Stimulated activated naive CD8-positive, alpha-beta T cell treated with anti-CD3 and anti-CD28 coated beads, Interleukin-15, amount 100 ng/mL, for 72 hours (primary cell): ENCODE data around the gene H6PD.

Experiments
- ATAC-seq: fragments of 150-1000 bp; cut with Tn5 transposase; 2 replicates; pipeline ENCODE4 v1.10.0; 2021; ENCODE audit warnings: mild to moderate bottlenecking, moderate library complexity
- DNase-seq, 2 donors: peaks; one replicate each; pipeline ENCODE4 v3.0.0; 2021 to 2022
- H3K27ac Mint-ChIP-seq, 2 donors: one replicate each; pipeline ENCODE4 v1.8.0; 2022; ENCODE audit warnings: mild to moderate bottlenecking in 2 of 2, mixed read lengths in 2 of 2, moderate library complexity in 2 of 2
- H3K27me3 Mint-ChIP-seq: one replicate; pipeline ENCODE4 v1.8.0; 2022; ENCODE audit warnings: mixed read lengths
- H3K4me1 Mint-ChIP-seq: one replicate; pipeline ENCODE4 v1.8.0; 2022; ENCODE audit warnings: mild to moderate bottlenecking, mixed read lengths
- H3K4me3 Mint-ChIP-seq, 2 donors: one replicate each; pipeline ENCODE4 v1.8.0; 2022; ENCODE audit warnings: mild to moderate bottlenecking in 2 of 2, mixed read lengths in 2 of 2, moderate library complexity in 1 of 2
- H3K9me3 Mint-ChIP-seq, 2 donors: one replicate each; pipeline ENCODE4 v1.8.0; 2022; ENCODE audit warnings: mixed read lengths in 2 of 2

The H6PD gene

GRCh38 chr1:9271861-9272595 lies 37.5 kb downstream of the H6PD start:
- no peak for ATAC-seq
- peaks cover 21% of the 10 kb centered on the region for H3K4me1 Mint-ChIP-seq
- H3K4me3 Mint-ChIP-seq, result no peak overlapping the region
- no peak overlapping the region for H3K27ac Mint-ChIP-seq
- H3K9me3 Mint-ChIP-seq, result no peaks in the 10 kb centered on the region
- no peaks in the 10 kb centered on the region for H3K27me3 Mint-ChIP-seq
- no peak for DNase-seq

GRCh38 chr1:9273177-9273576 lies 38.6 kb downstream of the H6PD start:
- H3K27me3 Mint-ChIP-seq, result no peaks in the 10 kb centered on the region
- no peak overlapping the region for H3K4me3 Mint-ChIP-seq
- H3K9me3 Mint-ChIP-seq, result no peaks in the 10 kb centered on the region
- ATAC-seq (no peak), DNase-seq (no peak)
- H3K4me1 Mint-ChIP-seq, result peaks cover 17% of the 10 kb centered on the region
- H3K27ac Mint-ChIP-seq, result no peak overlapping the region

GRCh38 chr1:9275161-9275560 lies 40.6 kb downstream of the H6PD start:
- peak overlapping the region in 1 of 2 donors; percentile 7 for H3K4me3 Mint-ChIP-seq
- H3K4me1 Mint-ChIP-seq, result peaks cover 36% of the 10 kb centered on the region
- no peak for DNase-seq
- peak; percentile 21 for ATAC-seq
- no peaks in the 10 kb centered on the region for H3K9me3 Mint-ChIP-seq
- no peaks in the 10 kb centered on the region for H3K27me3 Mint-ChIP-seq
- H3K27ac Mint-ChIP-seq, result peak overlapping the region in 1 of 2 donors; percentile 28

GRCh38 chr1:9275567-9276034 lies 41.0 kb downstream of the H6PD start:
- peak overlapping the region in 1 of 2 donors; percentile 28 for H3K27ac Mint-ChIP-seq
- H3K4me1 Mint-ChIP-seq, result peaks cover 41% of the 10 kb centered on the region
- peak overlapping the region; percentile 7 to 9 for H3K4me3 Mint-ChIP-seq
- peaks cover 3% of the 10 kb centered on the region for H3K27me3 Mint-ChIP-seq
- DNase-seq (peak; percentile 75 to 84), ATAC-seq (peak; percentile 93)
- H3K9me3 Mint-ChIP-seq, result no peaks in the 10 kb centered on the region

- Mint-ChIP-seq H3K27me3 (peaks cover 18% of the 10 kb centered on the region), H3K9me3 (no peaks in the 10 kb centered on the region), H3K27ac (no peak overlapping the region), H3K4me3 (no peak overlapping the region), H3K4me1 (peaks cover 64% of the 10 kb centered on the region)
- DNase-seq, result no peak
- ATAC-seq, result no peak
Measured at GRCh38 chr1:9278116-9278515, 43.5 kb downstream of the H6PD start.

GRCh38 chr1:9278585-9279153 lies 44.1 kb downstream of the H6PD start:
- DNase-seq (no peak), ATAC-seq (no peak)
- H3K27me3 Mint-ChIP-seq, result peaks cover 18% of the 10 kb centered on the region
- H3K27ac Mint-ChIP-seq, result no peak overlapping the region
- no peaks in the 10 kb centered on the region for H3K9me3 Mint-ChIP-seq
- H3K4me1 Mint-ChIP-seq, result peaks cover 69% of the 10 kb centered on the region
- no peak overlapping the region for H3K4me3 Mint-ChIP-seq

GRCh38 chr1:9279172-9279840 lies 44.7 kb downstream of the H6PD start:
- Mint-ChIP-seq H3K4me1 (peaks cover 76% of the 10 kb centered on the region), H3K27me3 (peaks cover 18% of the 10 kb centered on the region), H3K9me3 (no peaks in the 10 kb centered on the region), H3K27ac (no peak overlapping the region), H3K4me3 (peak overlapping the region; percentile 4 to 25)
- DNase-seq (peak in 1 of 2 donors; percentile 43), ATAC-seq (no peak)

GRCh38 chr1:9280015-9280860 lies 45.7 kb downstream of the H6PD start:
- peak; percentile 55 to 69 for DNase-seq
- Mint-ChIP-seq H3K9me3 (peaks cover 0 to 6% of the 10 kb centered on the region in 2 donors), H3K27ac (peak overlapping the region; percentile 27 to 67), H3K4me3 (peak overlapping the region; percentile 64 to 68), H3K4me1 (peaks cover 73% of the 10 kb centered on the region), H3K27me3 (peaks cover 18% of the 10 kb centered on the region)
- ATAC-seq, result peak; percentile 79

GRCh38 chr1:9281071-9281827 lies 46.7 kb downstream of the H6PD start:
- DNase-seq, result no peak
- Mint-ChIP-seq H3K4me3 (peak overlapping the region in 1 of 2 donors; percentile 64), H3K27me3 (peaks cover 18% of the 10 kb centered on the region), H3K4me1 (peaks cover 67% of the 10 kb centered on the region), H3K27ac (no peak overlapping the region), H3K9me3 (peaks cover 3 to 9% of the 10 kb centered on the region in 2 donors)
- ATAC-seq, result no peak

GRCh38 chr1:9281908-9282695 lies 47.5 kb downstream of the H6PD start:
- no peak for DNase-seq
- peak overlapping the region in 1 of 2 donors; percentile 72 for H3K27ac Mint-ChIP-seq

GRCh38 chr1:9282696-9282955 lies 48.1 kb downstream of the H6PD start:
- no peak for ATAC-seq
- peaks cover 18% of the 10 kb centered on the region for H3K27me3 Mint-ChIP-seq
- peaks cover 5 to 21% of the 10 kb centered on the region in 2 donors for H3K9me3 Mint-ChIP-seq
- DNase-seq, result no peak
- H3K4me3 Mint-ChIP-seq, result no peak overlapping the region
- peak overlapping the region in 1 of 2 donors; percentile 72 for H3K27ac Mint-ChIP-seq
- H3K4me1 Mint-ChIP-seq, result peaks cover 69% of the 10 kb centered on the region

More at GRCh38 chr1:9281908-9282695, 47.5 kb downstream of the H6PD start:
- H3K9me3 Mint-ChIP-seq, result peaks cover 5 to 17% of the 10 kb centered on the region in 2 donors
- ATAC-seq, result no peak
- no peak overlapping the region for H3K4me3 Mint-ChIP-seq
- H3K4me1 Mint-ChIP-seq, result peaks cover 69% of the 10 kb centered on the region
- H3K27me3 Mint-ChIP-seq, result peaks cover 18% of the 10 kb centered on the region

- no peak for DNase-seq
- Mint-ChIP-seq H3K27me3 (peaks cover 18% of the 10 kb centered on the region), H3K9me3 (peaks cover 9 to 34% of the 10 kb centered on the region in 2 donors), H3K27ac (no peak overlapping the region), H3K4me3 (no peak overlapping the region), H3K4me1 (peaks cover 61% of the 10 kb centered on the region)
- ATAC-seq, result no peak
Measured at GRCh38 chr1:9284061-9284460, 49.5 kb downstream of the H6PD start.

GRCh38 chr1:9286556-9286955 lies 52.0 kb downstream of the H6PD start:
- ATAC-seq, result no peak
- no peak for DNase-seq
- H3K4me1 Mint-ChIP-seq, result peaks cover 36% of the 10 kb centered on the region
- no peak overlapping the region for H3K4me3 Mint-ChIP-seq
- H3K9me3 Mint-ChIP-seq, result peaks cover 10 to 36% of the 10 kb centered on the region in 2 donors
- H3K27ac Mint-ChIP-seq, result no peak overlapping the region
- peaks cover 7% of the 10 kb centered on the region for H3K27me3 Mint-ChIP-seq

GRCh38 chr1:9289090-9289534 lies 54.5 kb downstream of the H6PD start:
- no peak overlapping the region for H3K27ac Mint-ChIP-seq
- H3K27me3 Mint-ChIP-seq, result peaks cover 7% of the 10 kb centered on the region
- ATAC-seq, result no peak
- peak; percentile 78 to 79 for DNase-seq
- H3K4me1 Mint-ChIP-seq, result peaks cover 12% of the 10 kb centered on the region
- no peak overlapping the region for H3K4me3 Mint-ChIP-seq
- H3K9me3 Mint-ChIP-seq, result peaks cover 10 to 36% of the 10 kb centered on the region in 2 donors
